Gastroesophageal sphincter (tissue), 3 donors: ENCODE measurements around the gene CCDC7.

Experiments
- EP300 ChIP-seq: sonication (generic); formaldehyde crosslinking; IDR thresholded peaks from one replicate; pipeline ENCODE4 v1.6.1; 2017; ENCODE audit warnings: antibody characterized with exemption, mild to moderate bottlenecking
- POLR2A ChIP-seq, 2 donors: fragments of 450-650 bp; IDR thresholded peaks; one replicate each; pipeline ENCODE4 v1.6.1; 2017; ENCODE audit warnings: antibody characterized with exemption in 2 of 2, mild to moderate bottlenecking in 2 of 2, moderate library complexity in 1 of 2
- TF ChIP-seq, protein P1 (sequence below), 4 experiments: fragments of 200-600 bp in 2 of 4; fragments of 450-650 bp in 2 of 4; sonication (generic) in 1 of 4; IDR thresholded peaks; one replicate each; pipeline ENCODE4 v1.5.1; 2017 to 2019; ENCODE audit warnings: antibody characterized with exemption in 4 of 4, mild to moderate bottlenecking in 2 of 4, moderate library complexity in 2 of 4

DNA sequence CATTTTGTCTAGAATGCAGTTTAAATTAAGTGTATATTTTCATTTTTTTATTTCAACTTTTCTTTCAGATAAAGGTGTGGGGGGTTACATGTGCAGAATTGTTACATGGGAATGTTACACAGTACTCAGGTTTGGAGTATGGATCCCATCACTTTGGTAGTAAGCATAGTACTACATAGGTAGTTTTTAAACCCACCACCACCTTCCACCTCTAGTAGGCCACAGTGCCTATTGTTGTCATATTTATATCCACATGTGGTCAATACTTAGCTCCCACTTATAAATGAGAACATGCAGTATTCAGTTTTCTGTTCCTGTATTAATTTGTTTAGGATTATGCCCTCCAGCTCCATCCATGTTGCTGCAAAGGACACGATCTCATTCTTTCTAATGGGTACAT lies 200.6 kb downstream of the CCDC7 start:
- TF ChIP-seq, protein P1, sequence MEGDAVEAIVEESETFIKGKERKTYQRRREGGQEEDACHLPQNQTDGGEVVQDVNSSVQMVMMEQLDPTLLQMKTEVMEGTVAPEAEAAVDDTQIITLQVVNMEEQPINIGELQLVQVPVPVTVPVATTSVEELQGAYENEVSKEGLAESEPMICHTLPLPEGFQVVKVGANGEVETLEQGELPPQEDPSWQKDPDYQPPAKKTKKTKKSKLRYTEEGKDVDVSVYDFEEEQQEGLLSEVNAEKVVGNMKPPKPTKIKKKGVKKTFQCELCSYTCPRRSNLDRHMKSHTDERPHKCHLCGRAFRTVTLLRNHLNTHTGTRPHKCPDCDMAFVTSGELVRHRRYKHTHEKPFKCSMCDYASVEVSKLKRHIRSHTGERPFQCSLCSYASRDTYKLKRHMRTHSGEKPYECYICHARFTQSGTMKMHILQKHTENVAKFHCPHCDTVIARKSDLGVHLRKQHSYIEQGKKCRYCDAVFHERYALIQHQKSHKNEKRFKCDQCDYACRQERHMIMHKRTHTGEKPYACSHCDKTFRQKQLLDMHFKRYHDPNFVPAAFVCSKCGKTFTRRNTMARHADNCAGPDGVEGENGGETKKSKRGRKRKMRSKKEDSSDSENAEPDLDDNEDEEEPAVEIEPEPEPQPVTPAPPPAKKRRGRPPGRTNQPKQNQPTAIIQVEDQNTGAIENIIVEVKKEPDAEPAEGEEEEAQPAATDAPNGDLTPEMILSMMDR (IDR thresholded peaks at IDR 0.05), result no peak
- TF ChIP-seq POLR2A (IDR thresholded peaks at IDR 0.05) (no peak), EP300 (no peak)
